Memory B cell (primary cell): ENCODE data around the gene SMOC2.
"Not testable (repeated sequence)": the region's sequence is repeated elsewhere in the genome, so short reads cannot be mapped to it uniquely, and the experiment has no call there.

Experiments used
- ATAC-seq: fragments of 150-1000 bp; cut with Tn5 transposase; 2 replicates; pipeline ENCODE4 v1.10.0; 2021; ENCODE audit warnings: low read depth, mild to moderate bottlenecking, moderate library complexity
- DNase-seq, 2 donors: peaks; one replicate each; pipeline ENCODE4 v3.0.0; 2022; ENCODE audit warnings: low spot score in 2 of 2
- H3K27ac Mint-ChIP-seq: one replicate; pipeline ENCODE4 v1.8.0; 2022; ENCODE audit warnings: mild to moderate bottlenecking, moderate library complexity, mixed read lengths
- H3K27me3 Mint-ChIP-seq: one replicate; pipeline ENCODE4 v1.8.0; 2022; ENCODE audit warnings: mixed read lengths
- H3K36me3 Mint-ChIP-seq: one replicate; pipeline ENCODE4 v1.8.0; 2022; ENCODE audit warnings: mild to moderate bottlenecking, mixed read lengths
- H3K4me1 Mint-ChIP-seq: one replicate; pipeline ENCODE4 v1.8.0; 2022; ENCODE audit warnings: mixed read lengths
- H3K4me3 Mint-ChIP-seq: one replicate; pipeline ENCODE4 v1.8.0; 2022; ENCODE audit warnings: mild to moderate bottlenecking, moderate library complexity, mixed read lengths
- H3K9me3 Mint-ChIP-seq: one replicate; pipeline ENCODE4 v1.8.0; 2022; ENCODE audit warnings: mixed read lengths

The SMOC2 gene

GRCh38 chr6:168606722-168607121, 165.7 kb downstream of the SMOC2 start:
- Mint-ChIP-seq H3K36me3 (no peaks in the 10 kb centered on the region), H3K4me1 (peaks cover 2% of the 10 kb centered on the region), H3K4me3 (no peak overlapping the region), H3K9me3 (no peaks in the 10 kb centered on the region), H3K27ac (no peak overlapping the region), H3K27me3 (no peaks in the 10 kb centered on the region)
- no peak for ATAC-seq
- DNase-seq: no peak

- no peaks in the 10 kb centered on the region for H3K27me3 Mint-ChIP-seq
- H3K9me3 Mint-ChIP-seq: no peaks in the 10 kb centered on the region
- peaks cover 2% of the 10 kb centered on the region for H3K4me1 Mint-ChIP-seq
- DNase-seq (no peak), ATAC-seq (no peak)
- no peak overlapping the region for H3K27ac Mint-ChIP-seq
- H3K4me3 Mint-ChIP-seq: no peak overlapping the region
- no peaks in the 10 kb centered on the region for H3K36me3 Mint-ChIP-seq
Measured at GRCh38 chr6:168607272-168608112, 166.5 kb downstream of the SMOC2 start.

- no peaks in the 10 kb centered on the region for H3K36me3 Mint-ChIP-seq
- H3K9me3 Mint-ChIP-seq: no peaks in the 10 kb centered on the region
- DNase-seq: no peak
- peaks cover 2% of the 10 kb centered on the region for H3K4me1 Mint-ChIP-seq
- H3K27ac Mint-ChIP-seq: no peak overlapping the region
- no peaks in the 10 kb centered on the region for H3K27me3 Mint-ChIP-seq
- no peak for ATAC-seq
- H3K4me3 Mint-ChIP-seq: no peak overlapping the region
Measured at GRCh38 chr6:168608113-168608400, 167.1 kb downstream of the SMOC2 start.

GRCh38 chr6:168609026-168609685, 168.2 kb downstream of the SMOC2 start:
- H3K27me3 Mint-ChIP-seq: no peaks in the 10 kb centered on the region
- ATAC-seq: no peak
- H3K27ac Mint-ChIP-seq: no peak overlapping the region
- H3K9me3 Mint-ChIP-seq: no peaks in the 10 kb centered on the region
- H3K4me1 Mint-ChIP-seq: peaks cover 2% of the 10 kb centered on the region
- H3K4me3 Mint-ChIP-seq: no peak overlapping the region
- H3K36me3 Mint-ChIP-seq: no peaks in the 10 kb centered on the region
- no peak for DNase-seq

GRCh38 chr6:168609914-168610490, 169.0 kb downstream of the SMOC2 start:
- no peaks in the 10 kb centered on the region for H3K9me3 Mint-ChIP-seq
- ATAC-seq: no peak
- no peaks in the 10 kb centered on the region for H3K36me3 Mint-ChIP-seq
- DNase-seq: no peak
- no peak overlapping the region for H3K4me3 Mint-ChIP-seq
- H3K27me3 Mint-ChIP-seq: no peaks in the 10 kb centered on the region
- H3K27ac Mint-ChIP-seq: no peak overlapping the region
- H3K4me1 Mint-ChIP-seq: peaks cover 2% of the 10 kb centered on the region

GRCh38 chr6:168610966-168611365, 170.0 kb downstream of the SMOC2 start:
- H3K27me3 Mint-ChIP-seq, H3K9me3 Mint-ChIP-seq, DNase-seq, H3K36me3 Mint-ChIP-seq, ATAC-seq, H3K27ac Mint-ChIP-seq, H3K4me1 Mint-ChIP-seq, H3K4me3 Mint-ChIP-seq: not testable (repeated sequence)

- DNase-seq: no peak
- no peaks in the 10 kb centered on the region for H3K27me3 Mint-ChIP-seq
- peaks cover 5% of the 10 kb centered on the region for H3K9me3 Mint-ChIP-seq
- H3K27ac Mint-ChIP-seq: no peak overlapping the region
- ATAC-seq: no peak
- H3K4me1 Mint-ChIP-seq: peaks cover 2% of the 10 kb centered on the region
- H3K4me3 Mint-ChIP-seq: no peak overlapping the region
- H3K36me3 Mint-ChIP-seq: no peaks in the 10 kb centered on the region
Measured at GRCh38 chr6:168611691-168612090, 170.7 kb downstream of the SMOC2 start.

GRCh38 chr6:168612586-168612985, 171.6 kb downstream of the SMOC2 start:
- Mint-ChIP-seq H3K4me3 (no peak overlapping the region), H3K27ac (no peak overlapping the region), H3K27me3 (no peaks in the 10 kb centered on the region), H3K9me3 (peaks cover 5% of the 10 kb centered on the region), H3K36me3 (no peaks in the 10 kb centered on the region), H3K4me1 (peaks cover 2% of the 10 kb centered on the region)
- DNase-seq: no peak
- ATAC-seq: no peak

GRCh38 chr6:168615837-168616236, 174.9 kb downstream of the SMOC2 start:
- Mint-ChIP-seq H3K9me3 (peaks cover 7% of the 10 kb centered on the region), H3K27ac (no peak overlapping the region), H3K27me3 (peaks cover 6% of the 10 kb centered on the region), H3K4me3 (no peak overlapping the region), H3K36me3 (no peaks in the 10 kb centered on the region), H3K4me1 (peaks cover under 1% of the 10 kb centered on the region)
- no peak for ATAC-seq
- no peak for DNase-seq

- Mint-ChIP-seq H3K4me3 (no peak overlapping the region), H3K36me3 (no peaks in the 10 kb centered on the region), H3K27me3 (peaks cover 6% of the 10 kb centered on the region), H3K9me3 (peaks cover 7% of the 10 kb centered on the region), H3K27ac (no peak overlapping the region), H3K4me1 (no peaks in the 10 kb centered on the region)
- ATAC-seq (no peak), DNase-seq (no peak)
Measured at GRCh38 chr6:168616816-168617765, 176.1 kb downstream of the SMOC2 start.

GRCh38 chr6:168618546-168619315, 177.7 kb downstream of the SMOC2 start:
- ATAC-seq (no peak), DNase-seq (no peak)
- Mint-ChIP-seq H3K27me3 (peaks cover 6% of the 10 kb centered on the region), H3K4me1 (no peaks in the 10 kb centered on the region), H3K4me3 (no peak overlapping the region), H3K36me3 (no peaks in the 10 kb centered on the region), H3K27ac (no peak overlapping the region), H3K9me3 (peaks cover 7% of the 10 kb centered on the region)

- DNase-seq (no peak), ATAC-seq (no peak)
- Mint-ChIP-seq H3K36me3 (no peaks in the 10 kb centered on the region), H3K27ac (no peak overlapping the region), H3K4me3 (no peak overlapping the region), H3K9me3 (peaks cover 10% of the 10 kb centered on the region), H3K4me1 (no peaks in the 10 kb centered on the region), H3K27me3 (peaks cover 10% of the 10 kb centered on the region)
Measured at GRCh38 chr6:168619560-168620314, 178.8 kb downstream of the SMOC2 start.

- ATAC-seq (no peak), DNase-seq (no peak)
- Mint-ChIP-seq H3K27ac (no peak overlapping the region), H3K36me3 (no peaks in the 10 kb centered on the region), H3K9me3 (peaks cover 7% of the 10 kb centered on the region), H3K4me1 (no peaks in the 10 kb centered on the region), H3K27me3 (peaks cover 11% of the 10 kb centered on the region), H3K4me3 (no peak overlapping the region)
Measured at GRCh38 chr6:168620578-168620977, 179.6 kb downstream of the SMOC2 start.
